Ectodermal cell (in vitro differentiated cells): ENCODE results near the gene SCAND1.

Experiments used
- H3K27ac ChIP-seq: 2 replicates; pipeline ENCODE4 v1.7.0; 2013; ENCODE audit warnings: mild to moderate bottlenecking, low read depth, low read length; ENCODE audit not compliant: insufficient read depth, poor library complexity, severe bottlenecking
- H3K27me3 ChIP-seq: 2 replicates; pipeline ENCODE4 v1.7.0; 2013; ENCODE audit warnings: mild to moderate bottlenecking, low read length; ENCODE audit not compliant: insufficient read depth, control insufficient read depth, poor library complexity, severe bottlenecking
- H3K36me3 ChIP-seq: one replicate; pipeline ENCODE4 v1.7.0; 2013; ENCODE audit warnings: low read length; ENCODE audit not compliant: control insufficient read depth, insufficient read depth
- H3K4me1 ChIP-seq: one replicate; pipeline ENCODE4 v1.7.0; 2013; ENCODE audit warnings: low read length; ENCODE audit not compliant: control insufficient read depth, insufficient read depth
- H3K4me3 ChIP-seq: 2 replicates; pipeline ENCODE4 v1.7.0; 2013; ENCODE audit warnings: low read depth, low read length, control low read depth; ENCODE audit not compliant: insufficient read depth
- H3K9me3 ChIP-seq: 2 replicates; pipeline ENCODE4 v1.7.0; 2013; ENCODE audit warnings: mild to moderate bottlenecking, low read length, moderate library complexity; ENCODE audit not compliant: control insufficient read depth
- WGBS, 2 experiments: methylation state at CpG; one replicate each; pipeline ENCODE4 v1.1.7; 2013; ENCODE audit warnings: missing lambda C conversion rate in 2 of 2; 5-methylcytosine and 5-hydroxymethylcytosine counted together

SCAND1 gene

GRCh38 chr20:35909176-35909575 lies 45.1 kb downstream of the SCAND1 start:
- H3K4me3 ChIP-seq: no peak overlapping the region
- peaks cover 5% of the 10 kb centered on the region for H3K36me3 ChIP-seq
- H3K4me1 ChIP-seq: no peaks in the 10 kb centered on the region
- H3K9me3 ChIP-seq: no peaks in the 10 kb centered on the region
- no peak overlapping the region for H3K27ac ChIP-seq
- H3K27me3 ChIP-seq: no peaks in the 10 kb centered on the region
- WGBS, 2 experiments: 93 to 94% methylated on average over 1 of the region's 1 CpG

DNA sequence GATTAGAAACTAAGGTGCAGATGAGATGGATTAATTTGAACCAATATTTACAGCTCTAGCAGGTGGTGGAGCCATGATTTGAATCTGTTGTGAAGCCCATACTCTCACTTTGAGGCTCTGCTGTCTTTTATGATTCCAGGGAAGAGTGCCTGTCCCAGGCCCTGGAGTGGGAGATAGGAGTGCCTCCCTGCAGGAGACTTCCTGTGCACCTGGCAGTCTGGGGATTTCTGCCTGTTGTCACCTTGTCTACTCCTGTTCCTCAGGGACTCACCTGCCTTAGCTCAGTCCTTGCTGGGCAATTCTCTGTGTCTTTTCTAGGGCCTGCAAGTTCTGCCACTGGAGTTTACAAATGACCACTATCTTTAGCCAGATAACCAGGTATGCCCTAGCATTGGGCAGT lies 46.3 kb downstream of the SCAND1 start:
- no peaks in the 10 kb centered on the region for H3K9me3 ChIP-seq
- H3K4me1 ChIP-seq: no peaks in the 10 kb centered on the region
- H3K36me3 ChIP-seq: peaks cover 6% of the 10 kb centered on the region
- H3K4me3 ChIP-seq: no peak overlapping the region
- H3K27me3 ChIP-seq: no peaks in the 10 kb centered on the region
- H3K27ac ChIP-seq: no peak overlapping the region

- Histone ChIP-seq H3K27ac (no peak overlapping the region), H3K36me3 (peaks cover 6% of the 10 kb centered on the region), H3K27me3 (no peaks in the 10 kb centered on the region), H3K4me1 (no peaks in the 10 kb centered on the region), H3K4me3 (no peak overlapping the region), H3K9me3 (no peaks in the 10 kb centered on the region)
- 93 to 94% methylated on average over 7 of the region's 7 CpGs for whole genome bisulfite sequencing, 2 experiments
Measured at GRCh38 chr20:35907017-35907701, 47.1 kb downstream of the SCAND1 start.

DNA sequence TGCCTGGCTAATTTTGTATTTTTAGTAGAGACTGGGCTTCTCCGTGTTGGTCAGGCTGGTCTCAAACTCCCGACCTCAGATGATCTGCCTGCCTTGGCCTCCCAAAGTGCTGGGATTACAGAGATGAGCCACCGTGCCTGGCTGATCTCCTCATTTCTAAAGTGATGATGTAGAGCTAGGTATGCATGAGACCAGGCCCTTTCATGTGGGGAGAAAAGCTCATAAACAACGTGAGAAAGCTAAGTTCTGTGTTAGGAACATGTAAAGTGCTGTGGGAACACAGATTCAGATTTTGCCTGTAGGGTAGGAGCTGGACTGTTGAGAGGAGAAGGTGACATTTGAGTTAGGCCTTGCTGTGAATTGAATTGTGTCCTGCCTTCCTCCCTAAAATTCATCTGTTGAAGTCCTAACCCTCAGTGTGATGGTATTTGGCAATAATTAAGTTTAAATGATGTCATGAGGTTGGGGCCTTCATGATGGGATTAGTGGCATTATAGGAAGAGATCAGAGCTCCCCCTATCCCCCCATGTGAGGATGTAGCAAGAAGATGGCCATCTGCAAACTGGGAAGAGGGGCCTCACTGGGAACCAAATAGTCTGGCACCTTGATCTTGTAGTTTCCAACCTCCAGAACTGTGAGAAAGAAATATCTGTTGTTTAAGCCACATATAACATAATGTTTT lies 49.2 kb downstream of the SCAND1 start:
- H3K27ac ChIP-seq: no peak overlapping the region
- no peaks in the 10 kb centered on the region for H3K9me3 ChIP-seq
- peaks cover 6% of the 10 kb centered on the region for H3K36me3 ChIP-seq
- no peaks in the 10 kb centered on the region for H3K27me3 ChIP-seq
- 92 to 96% methylated on average over 4 of the region's 4 CpGs for WGBS, 2 experiments
- H3K4me3 ChIP-seq: no peak overlapping the region
- no peaks in the 10 kb centered on the region for H3K4me1 ChIP-seq

- Histone ChIP-seq H3K27me3 (no peaks in the 10 kb centered on the region), H3K4me1 (no peaks in the 10 kb centered on the region), H3K27ac (no peak overlapping the region), H3K4me3 (no peak overlapping the region), H3K9me3 (no peaks in the 10 kb centered on the region), H3K36me3 (peaks cover 6% of the 10 kb centered on the region)
- WGBS, 2 experiments: 97 to 98% methylated on average over 2 to 3 of the region's 3 CpGs
Measured at GRCh38 chr20:35903843-35904242, 50.5 kb downstream of the SCAND1 start.
